GM21529 (cell line): ENCODE measurements around the gene CSF1R.
"Not testable (repeated sequence)": the region's sequence is repeated elsewhere in the genome, so short reads cannot be mapped to it uniquely, and the experiment has no call there.

Source experiments
- ATAC-seq: cut with Tn5 transposase; IDR thresholded peaks from one replicate; pipeline ENCODE4 v1.9.1; 2021; ENCODE audit not compliant: unreplicated experiment

The CSF1R gene

DNA sequence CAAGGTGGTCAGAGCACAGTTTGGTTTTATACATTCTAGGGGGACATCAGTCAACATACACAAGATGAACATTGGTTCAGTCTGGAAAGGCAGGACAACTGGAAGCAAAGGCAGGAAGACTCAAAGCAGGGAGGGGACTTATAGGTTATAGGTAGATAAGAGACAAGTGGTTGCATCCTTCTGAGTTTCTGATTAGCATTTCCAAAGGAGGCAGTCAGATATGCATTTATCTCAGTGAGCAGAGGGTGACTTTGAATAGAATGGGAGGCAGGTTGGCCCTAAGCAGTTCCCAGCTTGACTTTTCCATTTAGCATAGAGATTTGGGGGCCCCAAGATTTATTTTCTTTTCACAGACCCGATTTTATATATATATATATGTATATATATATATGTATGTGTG lies 58.3 kb downstream of the CSF1R start:
- not testable (repeated sequence) for ATAC-seq

DNA sequence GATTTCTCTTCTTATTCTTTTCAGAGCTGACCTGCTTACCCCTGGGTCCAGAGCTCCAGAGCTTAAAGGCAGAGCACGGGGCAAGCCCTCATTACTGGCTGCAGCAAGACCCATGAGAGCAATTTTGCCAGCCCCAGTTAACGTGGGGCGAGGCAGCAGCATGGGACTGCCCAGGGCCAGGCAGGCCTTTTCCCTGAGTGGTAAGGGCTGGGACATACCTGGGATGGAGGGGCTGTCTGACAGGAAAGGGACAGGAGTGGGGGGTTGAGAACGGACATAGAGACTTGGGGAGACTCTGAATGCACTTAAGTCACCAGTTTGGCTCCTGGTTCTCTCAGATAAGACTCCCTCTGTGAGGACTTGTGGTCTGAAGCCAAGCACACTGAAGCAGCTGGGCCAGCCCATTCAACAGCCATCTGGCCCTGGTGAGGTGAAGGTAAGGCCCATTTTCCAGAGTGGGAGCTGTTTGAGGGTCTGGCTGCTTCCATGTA lies 59.6 kb downstream of the CSF1R start:
- ATAC-seq = no peak

DNA sequence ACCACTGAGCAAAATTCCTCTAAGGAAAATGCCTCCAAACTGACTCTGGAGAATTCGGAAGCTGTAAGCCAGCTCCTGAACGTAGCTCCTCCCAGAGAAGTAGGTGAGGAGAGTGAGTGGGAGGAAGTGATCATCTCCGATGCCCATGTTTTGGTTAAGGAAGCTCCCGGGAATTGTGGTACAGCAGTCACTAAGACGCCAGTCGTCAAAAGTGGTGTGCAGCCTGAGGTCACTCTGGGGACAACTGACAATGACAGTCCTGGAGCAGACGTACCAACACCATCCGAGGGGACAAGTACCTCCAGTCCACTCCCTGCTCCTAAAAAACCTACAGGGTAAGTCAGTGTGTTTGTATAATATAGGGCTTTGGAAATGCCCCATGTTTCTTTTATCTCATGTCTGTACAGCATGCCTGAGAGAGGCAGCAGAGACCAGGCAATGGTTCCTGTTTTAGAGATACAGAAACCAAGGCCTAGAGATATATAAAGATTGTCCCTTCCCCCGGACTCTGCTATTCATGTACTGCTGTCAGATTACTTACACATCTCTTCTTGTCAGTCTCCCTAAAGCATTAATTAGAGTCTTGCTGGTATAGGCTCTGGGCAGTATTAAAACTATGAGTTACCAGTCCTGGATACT lies 61.9 kb downstream of the CSF1R start:
- ATAC-seq = no peak

DNA sequence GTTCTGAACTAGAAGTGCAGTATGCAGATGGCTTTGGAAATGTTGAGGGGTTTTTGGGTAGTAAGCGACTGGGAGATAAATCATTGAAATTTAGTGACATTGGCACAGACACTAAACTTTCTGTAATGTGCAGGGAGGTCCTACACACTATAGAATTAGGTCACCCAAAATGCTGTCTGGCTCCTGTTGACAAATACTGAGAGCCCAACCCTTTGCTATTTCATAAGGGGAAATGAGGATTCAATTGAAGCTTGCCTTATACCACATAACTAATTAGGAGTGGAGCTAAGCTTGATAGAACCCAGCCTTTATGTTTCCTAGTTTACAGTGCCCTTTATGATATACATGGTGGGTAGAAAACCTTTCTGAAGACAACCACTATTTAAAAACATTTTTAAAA lies 63.2 kb downstream of the CSF1R start:
- no peak for ATAC-seq

DNA sequence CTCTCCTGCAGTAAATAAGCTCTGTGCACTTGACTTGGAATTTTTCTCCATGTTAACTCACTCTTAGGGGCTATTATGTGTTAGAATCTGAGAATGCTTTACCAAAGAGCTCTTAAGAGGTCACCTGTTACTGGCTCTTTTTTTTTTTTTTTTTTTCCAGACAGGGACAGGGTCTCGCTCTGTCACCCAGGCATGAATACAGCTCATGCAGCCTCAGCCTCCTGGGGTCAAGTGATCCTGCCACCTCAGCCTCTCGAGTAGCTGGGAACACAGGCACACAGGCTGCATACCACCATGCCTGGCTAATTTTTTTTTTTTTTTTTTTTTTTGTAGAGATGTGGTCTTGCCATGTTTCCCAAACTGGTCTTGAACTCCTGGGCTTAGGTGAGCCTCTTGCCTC lies 63.7 kb downstream of the CSF1R start:
- no peak for ATAC-seq

DNA sequence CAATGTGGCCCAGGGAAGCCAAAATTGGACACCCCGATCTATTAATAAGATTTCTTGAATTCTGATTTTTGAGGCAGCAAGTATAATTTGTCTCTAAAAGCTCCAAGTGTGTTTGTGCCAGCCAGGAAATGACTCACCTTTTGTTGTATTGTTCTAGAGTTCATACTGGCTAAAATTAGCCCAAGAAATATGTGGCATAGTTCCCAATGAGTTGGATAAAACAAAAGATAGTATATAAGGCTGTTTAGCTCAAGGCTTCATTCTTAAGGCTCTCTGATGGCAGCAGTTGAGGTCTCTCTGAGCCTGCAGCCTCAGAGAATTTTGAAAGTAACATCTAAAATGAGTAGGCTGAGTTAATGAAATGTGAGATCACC lies 64.2 kb downstream of the CSF1R start:
- ATAC-seq = no peak

DNA sequence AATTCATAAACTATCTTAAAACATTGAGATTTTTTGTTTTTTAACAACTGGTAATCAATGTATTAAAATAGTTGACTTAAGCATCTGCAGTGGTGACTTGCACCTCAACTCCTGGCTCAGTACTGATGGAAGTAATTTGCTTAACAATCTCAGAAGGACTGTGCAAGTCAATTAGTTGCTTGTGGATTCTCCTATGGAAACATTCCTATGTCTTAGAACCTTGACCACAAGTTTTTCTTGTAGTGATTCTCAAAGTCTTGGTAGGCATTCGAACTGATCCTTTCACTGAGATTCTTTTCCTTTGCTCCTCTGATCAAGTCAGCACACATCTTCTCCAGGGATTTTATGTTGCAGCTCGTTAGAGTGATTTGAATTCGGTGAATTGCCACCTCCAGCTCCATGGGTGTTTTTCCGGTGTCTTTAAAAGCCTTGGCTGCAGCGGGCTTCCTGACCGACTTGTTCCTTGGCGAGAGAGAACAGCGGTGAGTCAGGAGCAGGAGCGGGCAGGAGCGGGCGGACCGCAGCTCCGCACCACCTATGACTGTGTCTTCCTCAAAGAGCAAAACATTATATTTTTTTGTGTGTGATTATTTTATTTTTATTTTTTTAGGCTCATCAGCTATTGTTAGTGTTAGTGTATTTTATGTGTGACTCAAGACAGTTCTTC lies 64.7 kb downstream of the CSF1R start:
- ATAC-seq = no peak

DNA sequence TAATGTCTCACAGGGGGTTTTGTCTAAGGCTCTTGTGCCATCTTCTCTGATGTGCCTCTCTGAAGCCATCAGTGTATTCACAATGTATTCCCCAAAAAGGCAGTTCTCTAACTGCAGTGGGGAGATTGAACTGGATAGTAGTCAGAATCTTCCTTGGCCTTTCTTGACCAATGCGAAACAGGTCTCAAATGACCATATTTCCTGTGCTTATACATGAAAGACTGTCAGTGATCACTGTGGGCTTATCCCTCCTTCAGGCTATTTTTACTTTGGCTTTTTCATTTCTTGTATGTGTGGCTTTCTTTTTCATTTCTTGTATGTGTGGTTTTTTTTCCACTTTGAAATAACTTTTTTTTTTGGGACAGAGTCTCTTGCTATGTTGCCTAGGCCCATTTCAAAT lies 66.1 kb downstream of the CSF1R start:
- no peak for ATAC-seq

DNA sequence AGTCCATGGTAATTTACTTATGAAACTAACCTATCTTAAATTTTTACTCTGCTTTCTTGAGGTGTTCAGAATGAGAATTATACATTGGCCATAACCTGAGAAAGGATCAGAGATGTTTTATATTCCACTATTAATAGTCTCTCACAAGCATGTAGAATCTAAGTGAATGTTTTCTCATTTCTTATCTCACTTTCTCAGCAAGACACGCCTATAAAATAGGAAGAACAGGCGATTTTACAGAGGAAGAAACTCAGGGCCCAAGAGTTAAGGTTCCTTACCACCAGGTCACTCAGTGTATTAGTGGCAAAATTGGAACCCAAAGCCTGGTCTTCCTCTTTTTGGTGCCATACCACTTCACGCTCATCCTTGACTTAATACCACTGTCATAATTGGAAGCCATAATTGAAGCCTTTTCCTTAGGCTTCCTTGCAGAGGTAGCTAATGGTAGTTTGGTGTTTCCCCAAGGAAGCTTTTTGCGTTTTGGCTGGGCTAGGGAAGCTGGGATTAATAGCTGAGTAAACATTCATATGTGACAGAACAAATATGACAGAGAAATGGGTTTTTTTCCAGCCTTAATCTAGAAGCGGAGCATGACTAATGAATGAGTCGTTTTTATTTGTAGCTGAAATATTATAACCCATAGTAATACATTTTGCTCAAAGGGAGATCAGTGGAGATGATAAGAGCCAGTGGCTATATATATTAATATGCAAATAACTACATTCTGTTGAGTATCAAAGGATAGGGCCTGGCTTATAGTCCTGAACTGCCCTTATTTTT lies 68.9 kb downstream of the CSF1R start:
- ATAC-seq = no peak

DNA sequence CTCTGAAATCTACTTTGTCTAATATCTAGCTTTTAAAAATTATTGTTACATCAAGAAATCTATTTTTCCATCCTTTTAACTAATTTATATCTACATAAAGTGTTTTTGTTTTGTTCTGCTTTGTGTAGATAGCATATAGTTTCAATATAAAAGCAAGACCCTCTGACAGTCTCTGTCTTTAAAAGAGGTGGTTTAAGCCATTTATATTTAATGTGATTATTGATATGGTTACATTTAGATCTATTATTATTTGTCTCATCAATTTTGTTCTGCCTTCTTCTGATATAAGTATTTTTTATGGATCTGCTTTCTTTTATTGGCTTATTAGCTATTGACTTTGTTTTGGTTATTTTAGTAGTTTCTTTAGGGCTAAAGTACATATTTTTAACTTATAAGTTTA lies 69.8 kb downstream of the CSF1R start:
- ATAC-seq = no peak

DNA sequence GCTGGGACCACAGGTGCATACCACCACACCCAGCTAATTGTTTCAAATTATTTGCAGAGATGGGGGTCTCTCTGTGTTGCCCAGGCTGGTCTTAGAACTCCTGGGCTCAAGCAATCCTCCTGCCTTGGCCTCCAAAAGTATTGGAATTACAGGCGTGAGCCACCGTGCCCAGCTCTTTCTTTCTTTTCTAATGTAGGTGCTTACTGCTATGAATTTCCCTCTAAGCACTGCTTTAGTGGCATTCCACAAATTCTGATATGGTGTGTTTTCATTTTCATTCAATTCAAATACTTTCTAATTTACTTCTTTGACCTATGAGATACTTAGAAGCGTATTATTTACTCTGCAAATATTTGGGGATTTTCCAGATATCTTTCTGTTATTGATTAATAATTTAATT lies 70.9 kb downstream of the CSF1R start:
- no peak for ATAC-seq

DNA sequence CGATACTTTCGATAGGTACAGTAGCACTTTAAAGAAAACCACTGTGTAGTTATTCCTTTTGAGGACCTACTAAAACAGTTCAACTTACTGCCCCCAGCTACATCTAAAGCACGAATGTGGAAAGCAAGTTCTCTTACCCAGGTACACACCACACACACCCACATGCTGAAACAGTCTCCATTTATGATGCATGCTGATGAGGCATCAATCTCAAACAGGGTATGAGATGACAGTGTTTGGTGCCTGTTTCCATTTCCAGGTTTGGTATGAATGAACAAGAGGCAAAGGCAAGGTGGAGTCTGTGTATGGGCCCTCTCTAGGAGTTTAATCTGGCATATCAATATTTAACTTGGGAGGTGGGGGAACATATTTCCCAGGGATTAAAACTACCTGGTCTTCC lies 71.9 kb downstream of the CSF1R start:
- ATAC-seq = no peak

DNA sequence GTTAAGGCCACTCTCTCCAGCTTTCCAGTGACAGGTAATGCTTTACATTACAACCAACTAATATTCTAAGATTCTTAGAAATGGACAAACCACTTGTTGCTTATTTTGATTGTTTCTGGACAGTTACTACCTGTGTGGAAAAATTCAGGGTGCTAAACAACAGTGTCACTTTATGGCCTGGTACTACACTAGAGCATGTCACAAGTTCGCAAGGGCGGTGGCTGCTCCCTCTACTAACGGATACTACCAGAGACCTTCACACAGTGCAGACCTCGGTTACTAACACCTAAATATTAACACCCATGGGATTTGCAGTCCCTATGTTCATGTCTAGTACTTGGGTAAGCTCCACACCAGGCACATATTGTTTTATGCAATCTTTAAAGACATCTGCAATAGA lies 72.4 kb downstream of the CSF1R start:
- ATAC-seq = no peak

DNA sequence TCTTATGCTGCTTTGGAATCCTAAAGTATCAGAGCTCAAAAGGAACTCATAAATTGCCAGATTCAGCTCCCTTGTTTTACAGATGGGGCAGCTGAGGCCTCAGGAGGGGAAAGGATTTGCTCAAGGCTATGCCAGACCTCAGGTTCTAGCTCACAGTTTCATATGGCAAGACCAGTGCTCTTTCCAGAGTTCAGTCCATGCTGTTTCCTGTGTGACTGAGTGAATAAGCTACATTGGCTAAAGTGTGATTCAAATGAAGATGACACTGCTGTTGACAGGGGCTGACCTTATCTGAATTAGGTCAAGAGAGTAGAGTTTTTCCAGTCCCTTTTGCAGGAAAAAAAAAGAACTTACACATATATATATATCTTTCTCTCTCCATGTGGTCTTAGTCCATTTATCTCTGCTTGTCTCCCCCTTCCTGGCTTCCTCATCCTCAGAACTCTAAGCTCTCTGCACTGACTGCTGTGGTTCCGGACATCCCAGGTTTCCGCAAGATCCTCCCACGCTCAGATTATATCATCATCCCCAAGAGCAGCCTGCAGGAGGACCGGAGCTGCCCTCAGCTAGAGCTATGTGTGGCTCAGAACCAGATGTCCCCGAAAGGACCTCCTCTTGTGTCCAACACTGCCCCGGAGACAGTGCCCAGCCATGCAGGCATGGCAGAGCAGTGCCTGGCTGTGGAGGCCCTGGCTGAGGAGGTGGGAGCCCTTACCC lies 76.5 kb downstream of the CSF1R start:
- no peak for ATAC-seq

DNA sequence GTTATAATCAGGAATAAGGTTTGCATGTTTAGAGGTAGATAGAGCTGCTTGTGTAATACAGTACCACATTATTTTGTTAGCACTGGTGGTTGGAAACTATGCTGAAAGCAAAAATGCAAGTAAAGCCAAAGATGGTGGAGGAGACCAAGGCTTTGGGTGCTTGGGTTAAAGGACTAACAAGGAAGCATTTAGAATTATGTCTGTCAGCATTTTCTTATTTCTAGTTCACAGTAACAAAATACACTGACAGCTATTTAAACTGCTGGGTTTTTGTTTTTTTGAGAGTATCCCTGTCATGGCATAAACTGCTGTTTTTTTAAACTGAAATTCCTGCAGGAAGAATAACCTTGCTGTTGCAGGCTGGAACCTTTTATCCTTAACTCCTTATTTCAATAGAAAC lies 79.3 kb downstream of the CSF1R start:
- ATAC-seq = no peak

DNA sequence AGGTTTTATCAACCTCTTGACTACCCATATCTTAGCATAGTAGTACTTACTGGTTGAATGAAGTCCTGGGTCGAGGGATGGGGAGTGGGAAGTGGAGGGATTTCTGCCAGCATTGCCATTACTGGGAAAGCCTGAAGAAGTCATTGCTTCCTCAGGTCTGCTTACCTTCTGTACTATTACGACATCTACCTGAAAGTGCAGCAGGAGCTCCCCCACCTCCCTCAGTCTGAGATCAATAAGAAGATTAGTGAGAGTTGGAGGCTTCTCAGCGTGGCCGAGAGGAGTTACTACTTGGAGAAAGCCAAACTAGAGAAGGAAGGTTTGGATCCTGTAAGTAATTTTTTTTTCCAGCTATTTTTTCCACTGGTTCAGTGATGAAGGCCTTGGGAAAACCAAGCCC lies 80.0 kb downstream of the CSF1R start:
- no peak for ATAC-seq
